ENCODE results near the gene PRR14.

Gene PRR14

GRCh38 chr16:30677931-30678585, 27.3 kb downstream of the PRR14 start:
- no peak for DNase-seq (ENCODE audit: extremely low spot score)
- no peak for TF ChIP-seq SP1 (IDR thresholded peaks at IDR 0.05)
- TF ChIP-seq ELF4 (IDR thresholded peaks at IDR 0.05): no peak
- no peak for TF ChIP-seq BHLHE40 (IDR thresholded peaks at IDR 0.05; ENCODE audit: borderline replicate concordance)
- no peak for TF ChIP-seq L3MBTL2 (conservative IDR thresholded peaks at IDR 0.05)
- no peak for TF ChIP-seq TARDBP (IDR thresholded peaks at IDR 0.05)
- TF ChIP-seq PKNOX1 (IDR thresholded peaks at IDR 0.05): no peak
- no peak for TF ChIP-seq FOXM1 (IDR thresholded peaks at IDR 0.05; ENCODE audit: borderline replicate concordance)
- TF ChIP-seq LEF1 (IDR thresholded peaks at IDR 0.05; ENCODE audit: borderline replicate concordance): no peak
- no peak for TF ChIP-seq SUZ12 (IDR thresholded peaks at IDR 0.05)
- ChIA-PET CTCF (interaction anchor here (1.8 kb wide), 1 partner anchor 16 kb away, joined by 6 read pairs; no protein-coding TSS in a partner anchor), POLR2A (interaction anchor here (0.6 to 2.0 kb wide), 4 partner anchors 19 to 248 kb away, joined by 3 to 10 read pairs (median 6); partner anchors contain the start of genes DCTPP1, FBRS and SRCAP)

- TF ChIP-seq ARNT (IDR thresholded peaks at IDR 0.05) (no peak), L3MBTL2 (conservative IDR thresholded peaks at IDR 0.05) (no peak), CTBP1 (IDR thresholded peaks at IDR 0.05; ENCODE audit: borderline replicate concordance) (no peak), SP1 (IDR thresholded peaks at IDR 0.05) (no peak), HDGF (IDR thresholded peaks at IDR 0.05; ENCODE audit: borderline replicate concordance) (no peak), TARDBP (IDR thresholded peaks at IDR 0.05) (no peak), BHLHE40 (IDR thresholded peaks at IDR 0.05; ENCODE audit: borderline replicate concordance) (no peak), NFRKB (IDR thresholded peaks at IDR 0.05) (no peak), FOXM1 (IDR thresholded peaks at IDR 0.05; ENCODE audit: borderline replicate concordance) (no peak), SUZ12 (IDR thresholded peaks at IDR 0.05) (no peak), PKNOX1 (IDR thresholded peaks at IDR 0.05) (no peak), FOXK2 (IDR thresholded peaks at IDR 0.05) (no peak), LEF1 (IDR thresholded peaks at IDR 0.05; ENCODE audit: borderline replicate concordance) (no peak)
- ChIA-PET POLR2A (interaction anchor here (0.6 to 2.0 kb wide), 4 partner anchors 19 to 249 kb away, joined by 3 to 10 read pairs (median 6); partner anchors contain the start of genes DCTPP1, FBRS and SRCAP), CTCF (interaction anchor here (1.8 kb wide), 1 partner anchor 16 kb away, joined by 6 read pairs; no protein-coding TSS in a partner anchor)
- no peak for DNase-seq (ENCODE audit: extremely low spot score)
These were observed 27.8 kb downstream of the PRR14 start for GRCh38 chr16:30678586-30678970.

GRCh38 chr16:30680326-30680725, 29.6 kb downstream of the PRR14 start:
- ChIA-PET CTCF (no interaction called here), POLR2A (no interaction called here)
- no peak for DNase-seq (ENCODE audit: extremely low spot score)
- TF ChIP-seq BHLHE40 (IDR thresholded peaks at IDR 0.05; ENCODE audit: borderline replicate concordance): no peak
- TF ChIP-seq SUZ12 (IDR thresholded peaks at IDR 0.05): no peak

- TF ChIP-seq SP1 (IDR thresholded peaks at IDR 0.05) (no peak), ELF4 (IDR thresholded peaks at IDR 0.05) (no peak), TARDBP (IDR thresholded peaks at IDR 0.05) (no peak), HDGF (IDR thresholded peaks at IDR 0.05; ENCODE audit: borderline replicate concordance) (no peak), ARNT (IDR thresholded peaks at IDR 0.05) (no peak), PKNOX1 (IDR thresholded peaks at IDR 0.05) (no peak), CTBP1 (IDR thresholded peaks at IDR 0.05; ENCODE audit: borderline replicate concordance) (no peak), NFRKB (IDR thresholded peaks at IDR 0.05) (no peak), FOXM1 (IDR thresholded peaks at IDR 0.05; ENCODE audit: borderline replicate concordance) (no peak), SUZ12 (IDR thresholded peaks at IDR 0.05) (no peak), FOXA1 (IDR thresholded peaks at IDR 0.05) (no peak), FOXK2 (IDR thresholded peaks at IDR 0.05) (no peak), BHLHE40 (IDR thresholded peaks at IDR 0.05; ENCODE audit: borderline replicate concordance) (no peak), LEF1 (IDR thresholded peaks at IDR 0.05; ENCODE audit: borderline replicate concordance) (no peak), L3MBTL2 (conservative IDR thresholded peaks at IDR 0.05) (no peak), ZNF384 (IDR thresholded peaks at IDR 0.05) (no peak)
- ChIA-PET CTCF (interaction anchor here (1.2 kb wide), 1 partner anchor 30 kb away, joined by 4 read pairs; no protein-coding TSS in a partner anchor), POLR2A (interaction anchor here (1.1 to 1.9 kb wide), 3 partner anchors 9 to 30 kb away, joined by 4 to 6 read pairs (median 5); partner anchors contain the start of gene SRCAP)
- DNase-seq (ENCODE audit: extremely low spot score): no peak
These were observed 37.9 kb downstream of the PRR14 start for GRCh38 chr16:30688701-30689100.

GRCh38 chr16:30691907-30692306, 41.1 kb downstream of the PRR14 start:
- DNase-seq (ENCODE audit: extremely low spot score): no peak
- ChIA-PET POLR2A (interaction anchor here (3.4 kb wide), 1 partner anchor 33 kb away, joined by 27 read pairs; the partner anchor contains the start of gene FBRS), CTCF (interaction anchor here (1.0 kb wide), 1 partner anchor 600 kb away, joined by 3 read pairs; the partner anchor contains the start of gene TBX6)
- TF ChIP-seq L3MBTL2 (conservative IDR thresholded peaks at IDR 0.05): no peak
- TF ChIP-seq NFRKB (IDR thresholded peaks at IDR 0.05): no peak
- no peak for TF ChIP-seq ARNT (IDR thresholded peaks at IDR 0.05)
- no peak for TF ChIP-seq CTBP1 (IDR thresholded peaks at IDR 0.05; ENCODE audit: borderline replicate concordance)
- no peak for TF ChIP-seq LEF1 (IDR thresholded peaks at IDR 0.05; ENCODE audit: borderline replicate concordance)
- TF ChIP-seq ELF4 (IDR thresholded peaks at IDR 0.05): no peak
- TF ChIP-seq FOXK2 (IDR thresholded peaks at IDR 0.05): no peak
- TF ChIP-seq SUZ12 (IDR thresholded peaks at IDR 0.05): no peak
- TF ChIP-seq FOXA1 (IDR thresholded peaks at IDR 0.05): no peak
- TF ChIP-seq PKNOX1 (IDR thresholded peaks at IDR 0.05): no peak
- TF ChIP-seq TARDBP (IDR thresholded peaks at IDR 0.05): no peak
- no peak for TF ChIP-seq HDGF (IDR thresholded peaks at IDR 0.05; ENCODE audit: borderline replicate concordance)
- no peak for TF ChIP-seq SP1 (IDR thresholded peaks at IDR 0.05)
- no peak for TF ChIP-seq FOXM1 (IDR thresholded peaks at IDR 0.05; ENCODE audit: borderline replicate concordance)
- no peak for TF ChIP-seq BHLHE40 (IDR thresholded peaks at IDR 0.05; ENCODE audit: borderline replicate concordance)
- TF ChIP-seq ZNF384 (IDR thresholded peaks at IDR 0.05): no peak

Measured in HEK293T (cell line).